ENCODE measurements around the gene PLOD2. TPM values are rescaled to one million over a fixed set of nuclear protein-coding genes. Genes with fewer than 3 reads are reported as not detected.

Gene PLOD2
- total RNA-seq, 1 donor from 2014 or later, result 21.1 TPM

DNA sequence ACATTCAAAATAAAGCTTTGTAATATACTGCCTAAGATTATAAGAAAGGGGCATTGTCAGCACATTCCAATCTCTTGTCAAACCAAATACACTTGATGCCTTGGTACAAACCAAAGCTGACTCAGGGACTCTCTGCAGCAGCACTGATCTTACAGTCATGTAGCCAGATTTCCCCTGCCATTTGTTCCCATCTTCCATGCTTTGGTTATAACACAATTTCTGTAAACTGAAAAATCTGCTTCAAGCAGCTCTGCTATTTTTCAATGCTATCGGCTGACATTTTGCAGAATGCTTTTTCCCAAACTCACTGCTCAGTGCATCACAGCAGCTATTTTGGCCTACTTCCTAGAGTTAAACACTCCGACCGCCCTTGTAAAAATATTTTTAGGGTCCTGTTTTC is 18.2 kb downstream of the PLOD2 start:
- intact Hi-C loops (cut with micrococcal nuclease), result no loop called here
- Histone ChIP-seq H3K4me3 (peak overlapping the region; percentile 27), H3K27ac (replicated peaks) (peak overlapping the region; percentile 56), H3K9me3 (replicated peaks) (no peaks in the 10 kb centered on the region), H3K4me1 (peaks cover 76% of the 10 kb centered on the region), H3K27me3 (ENCODE audit: low read depth) (no peaks in the 10 kb centered on the region), H3K36me3 (no peaks in the 10 kb centered on the region)
- TF ChIP-seq, protein P1, sequence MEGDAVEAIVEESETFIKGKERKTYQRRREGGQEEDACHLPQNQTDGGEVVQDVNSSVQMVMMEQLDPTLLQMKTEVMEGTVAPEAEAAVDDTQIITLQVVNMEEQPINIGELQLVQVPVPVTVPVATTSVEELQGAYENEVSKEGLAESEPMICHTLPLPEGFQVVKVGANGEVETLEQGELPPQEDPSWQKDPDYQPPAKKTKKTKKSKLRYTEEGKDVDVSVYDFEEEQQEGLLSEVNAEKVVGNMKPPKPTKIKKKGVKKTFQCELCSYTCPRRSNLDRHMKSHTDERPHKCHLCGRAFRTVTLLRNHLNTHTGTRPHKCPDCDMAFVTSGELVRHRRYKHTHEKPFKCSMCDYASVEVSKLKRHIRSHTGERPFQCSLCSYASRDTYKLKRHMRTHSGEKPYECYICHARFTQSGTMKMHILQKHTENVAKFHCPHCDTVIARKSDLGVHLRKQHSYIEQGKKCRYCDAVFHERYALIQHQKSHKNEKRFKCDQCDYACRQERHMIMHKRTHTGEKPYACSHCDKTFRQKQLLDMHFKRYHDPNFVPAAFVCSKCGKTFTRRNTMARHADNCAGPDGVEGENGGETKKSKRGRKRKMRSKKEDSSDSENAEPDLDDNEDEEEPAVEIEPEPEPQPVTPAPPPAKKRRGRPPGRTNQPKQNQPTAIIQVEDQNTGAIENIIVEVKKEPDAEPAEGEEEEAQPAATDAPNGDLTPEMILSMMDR (IDR thresholded peaks at IDR 0.05; ENCODE audit: borderline replicate concordance), result no peak
- DNase-seq, result no peak

DNA sequence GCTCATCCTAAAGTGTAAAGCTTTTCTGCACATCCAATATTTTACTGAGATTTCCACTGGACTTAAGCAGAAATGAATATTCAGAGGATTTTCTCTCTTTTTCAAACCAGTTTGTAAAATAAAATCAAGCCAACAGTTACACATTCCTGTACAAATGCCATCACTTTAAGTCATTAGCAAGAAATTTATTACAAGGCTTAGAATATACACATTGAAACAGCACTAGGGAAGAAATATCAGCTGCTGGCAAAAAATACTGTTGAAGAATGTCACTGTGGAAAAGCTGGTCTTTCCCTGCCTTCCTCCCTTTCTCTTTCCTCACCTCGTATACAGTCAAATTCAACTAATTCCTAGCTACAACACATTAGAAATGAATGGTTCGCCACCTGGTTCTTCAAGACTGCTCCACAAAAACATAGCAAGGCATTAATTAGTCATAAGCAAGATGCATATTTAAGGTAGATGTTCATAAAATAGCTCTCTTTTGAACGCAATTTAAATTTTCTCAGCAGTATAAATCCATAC is 21.3 kb downstream of the PLOD2 start:
- intact Hi-C loops (cut with micrococcal nuclease), result no loop called here
- H3K27me3 ChIP-seq (ENCODE audit: low read depth), result no peaks in the 10 kb centered on the region
- H3K9me3 ChIP-seq (replicated peaks), result no peaks in the 10 kb centered on the region
- no peak for DNase-seq
- H3K27ac ChIP-seq (replicated peaks), result no peak overlapping the region
- peaks cover 66% of the 10 kb centered on the region for H3K4me1 ChIP-seq
- TF ChIP-seq, protein P1 (IDR thresholded peaks at IDR 0.05; ENCODE audit: borderline replicate concordance), result no peak
- H3K4me3 ChIP-seq, result no peak overlapping the region
- no peaks in the 10 kb centered on the region for H3K36me3 ChIP-seq

DNA sequence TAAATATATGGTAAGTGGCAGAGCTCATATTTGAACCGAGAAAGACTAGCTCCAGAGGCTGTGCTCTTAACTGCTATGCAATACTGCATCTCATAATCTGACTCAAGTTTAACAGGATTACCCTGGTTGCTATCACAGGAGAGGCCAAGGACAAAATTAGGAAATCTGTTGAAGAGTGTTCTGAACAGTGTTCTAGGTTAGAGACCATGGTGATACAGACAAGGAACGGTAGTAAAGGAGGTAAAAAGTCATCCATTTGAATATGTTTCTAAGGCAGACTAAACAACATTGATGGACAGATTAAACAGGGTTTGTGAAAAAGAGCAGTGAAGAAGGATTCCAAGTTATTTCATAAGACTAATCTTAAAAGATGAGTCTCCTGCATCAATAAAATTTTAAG is 22.1 kb downstream of the PLOD2 start:
- no peaks in the 10 kb centered on the region for H3K36me3 ChIP-seq
- H3K4me3 ChIP-seq, result no peak overlapping the region
- no peak overlapping the region for H3K27ac ChIP-seq (replicated peaks)
- intact Hi-C loops (cut with micrococcal nuclease), result no loop called here
- TF ChIP-seq, protein P1 (IDR thresholded peaks at IDR 0.05; ENCODE audit: borderline replicate concordance), result no peak
- peaks cover 72% of the 10 kb centered on the region for H3K4me1 ChIP-seq
- no peaks in the 10 kb centered on the region for H3K27me3 ChIP-seq (ENCODE audit: low read depth)
- no peaks in the 10 kb centered on the region for H3K9me3 ChIP-seq (replicated peaks)
- no peak for DNase-seq

DNA sequence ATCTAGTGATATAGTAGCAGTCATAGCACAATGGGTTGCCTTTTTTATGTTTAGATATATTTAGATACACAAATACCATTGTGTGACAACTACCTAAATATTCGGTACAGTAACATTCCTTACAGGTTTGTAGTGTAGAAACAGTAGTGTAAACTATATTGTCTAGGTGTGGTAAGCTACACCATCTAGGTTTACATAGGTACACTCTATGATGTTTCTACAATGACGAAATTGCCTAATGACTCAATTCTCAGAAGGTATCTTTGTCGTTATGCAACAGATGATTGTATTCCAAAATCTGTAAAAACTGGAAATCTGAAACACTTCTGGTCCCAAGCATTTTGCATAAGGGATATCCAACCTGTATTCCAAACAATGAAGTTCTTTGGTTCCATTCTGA is 24.3 kb downstream of the PLOD2 start:
- no peak for DNase-seq
- TF ChIP-seq, protein P1 (IDR thresholded peaks at IDR 0.05; ENCODE audit: borderline replicate concordance), result no peak
- Histone ChIP-seq H3K36me3 (no peaks in the 10 kb centered on the region), H3K27ac (replicated peaks) (no peak overlapping the region), H3K4me1 (peaks cover 67% of the 10 kb centered on the region), H3K27me3 (ENCODE audit: low read depth) (no peaks in the 10 kb centered on the region), H3K4me3 (no peak overlapping the region), H3K9me3 (replicated peaks) (no peaks in the 10 kb centered on the region)
- intact Hi-C loops (cut with micrococcal nuclease), result no loop called here

DNA sequence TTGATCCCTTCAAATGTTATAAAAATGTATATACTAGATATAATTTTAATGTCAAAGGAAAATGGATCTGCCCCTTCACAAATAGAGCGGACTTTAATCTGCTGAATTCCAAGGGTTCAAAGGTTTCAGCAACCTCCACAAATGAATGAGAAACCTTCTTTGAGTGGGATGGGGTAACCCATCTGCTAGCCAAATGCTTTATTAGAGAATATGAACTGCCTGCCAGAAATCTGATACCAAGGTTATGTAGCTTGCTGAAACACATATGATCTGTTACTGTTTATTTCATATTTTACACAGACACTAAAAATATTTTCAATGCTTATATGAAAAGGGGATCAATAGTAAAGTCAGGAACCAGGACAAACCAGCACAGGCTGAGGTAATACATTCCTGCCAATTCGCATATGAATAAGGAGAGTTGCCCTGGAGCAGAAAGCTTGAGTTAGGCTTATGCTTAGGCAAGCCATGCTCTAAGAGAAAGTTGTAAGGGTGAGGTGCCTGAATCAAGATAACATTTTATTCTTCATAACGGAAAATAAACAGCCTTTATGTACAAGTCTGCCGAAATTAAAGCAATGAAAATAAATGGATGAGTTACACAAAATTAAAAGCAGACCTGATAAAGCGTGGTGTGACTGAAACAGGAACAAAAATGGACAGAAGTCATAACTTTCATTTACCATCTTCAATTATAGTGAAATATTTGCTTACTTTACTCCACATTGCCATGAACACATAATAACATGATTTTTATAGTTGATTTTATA is 26.5 kb downstream of the PLOD2 start:
- no peak overlapping the region for H3K27ac ChIP-seq (replicated peaks)
- peaks cover 63% of the 10 kb centered on the region for H3K4me1 ChIP-seq
- intact Hi-C loops (cut with micrococcal nuclease), result no loop called here
- DNase-seq, result no peak
- H3K4me3 ChIP-seq, result no peak overlapping the region
- no peaks in the 10 kb centered on the region for H3K36me3 ChIP-seq
- TF ChIP-seq, protein P1 (IDR thresholded peaks at IDR 0.05; ENCODE audit: borderline replicate concordance), result no peak
- no peaks in the 10 kb centered on the region for H3K9me3 ChIP-seq (replicated peaks)
- no peaks in the 10 kb centered on the region for H3K27me3 ChIP-seq (ENCODE audit: low read depth)
